Esophagus squamous epithelium (tissue), 4 donors: ENCODE measurements around the gene OOSP1.

Experiments used
- CTCF ChIP-seq, 6 experiments: fragments of 450-650 bp in 4 of 6; fragments of 200-600 bp in 2 of 6; sonication (generic) in 2 of 6; IDR thresholded peaks; one replicate each; pipeline ENCODE4 v1.5.1; 2016 to 2019; ENCODE audit warnings: antibody characterized with exemption in 6 of 6, mild to moderate bottlenecking in 4 of 6, moderate library complexity in 4 of 6
- POLR2A ChIP-seq, 4 donors: fragments of 450-650 bp; IDR thresholded peaks; one replicate each; pipeline ENCODE4 v1.6.1; 2017; ENCODE audit warnings: antibody characterized with exemption in 4 of 4, mild to moderate bottlenecking in 4 of 4, moderate library complexity in 3 of 4

GRCh38 chr11:59891781-59892181 is 46.5 kb upstream of the OOSP1 start:
- TF ChIP-seq POLR2A (IDR thresholded peaks at IDR 0.05) (no peak), CTCF (IDR thresholded peaks at IDR 0.05) (no peak)
